Right ventricle myocardium superior (tissue), 1 donor: ENCODE measurements around the gene RARG. TPM values are rescaled to one million over a fixed set of nuclear protein-coding genes. Genes with fewer than 3 reads are reported as not detected.

ENCODE experiments used
- ATAC-seq: fragments of 200-7000 bp; cut with Tn5 transposase; one replicate; pipeline ENCODE4 v1.9.1; 2020; ENCODE audit warnings: mild to moderate bottlenecking; ENCODE audit not compliant: poor library complexity
- DNase-seq: peaks from one replicate; pipeline ENCODE4 v3.0.0-alpha.2; 2020
- intact Hi-C: fragments of 100-400 bp; cut with DNase I; formaldehyde crosslinking; loops from one replicate; pipeline ENCODE4 v1.11.2; 2022
- total RNA-seq: library from RNA; stranded (reverse); fragmentation: NEBNext Ultra II Directional; extraction: Animal tissue kit (Norgen Biotek cat#: 25700); gene quantifications from one replicate; pipeline ENCODE4 v1.2.1, GENCODE V29; 2021
- donor health status: DM: no; HTN: yes; CAD: no; lungs with severe emphysema.

Gene RARG
- total RNA-seq, 1 donor from 2014 or later = 15.4 TPM

- no peak for ATAC-seq
- DNase-seq = peak; percentile 5
- intact Hi-C loops = no loop called here
Observed at GRCh38 chr12:53200107-53200457, 31.9 kb downstream of the RARG start.

DNA sequence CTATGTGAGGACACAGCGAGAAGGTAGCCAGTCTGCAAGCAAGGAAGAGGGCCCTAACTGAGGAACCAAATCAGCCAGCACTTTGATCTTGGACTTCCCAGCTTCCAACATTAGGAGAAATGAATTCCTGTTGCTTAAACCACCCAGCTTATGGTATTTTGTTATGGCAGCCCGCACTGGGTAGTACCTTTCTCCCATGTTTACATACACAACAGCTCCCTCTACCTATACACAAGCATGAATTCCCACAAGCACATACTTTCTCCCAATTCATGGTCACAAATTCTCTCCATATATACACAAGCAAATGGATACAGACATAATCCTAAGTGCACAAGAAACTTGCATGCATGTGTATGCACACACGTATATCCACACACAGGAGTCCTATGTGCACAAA, 32.3 kb downstream of the RARG start:
- ATAC-seq = no peak
- DNase-seq = no peak
- intact Hi-C loops = loop anchor here (5.0 kb wide), 1 partner anchor 132 kb away; no protein-coding TSS in a partner anchor

GRCh38 chr12:53198486-53199110, 33.4 kb downstream of the RARG start:
- ATAC-seq (no peak), DNase-seq (peak; percentile 12)
- intact Hi-C loops = loop anchor here (5.0 kb wide), 1 partner anchor 131 kb away; no protein-coding TSS in a partner anchor

DNA sequence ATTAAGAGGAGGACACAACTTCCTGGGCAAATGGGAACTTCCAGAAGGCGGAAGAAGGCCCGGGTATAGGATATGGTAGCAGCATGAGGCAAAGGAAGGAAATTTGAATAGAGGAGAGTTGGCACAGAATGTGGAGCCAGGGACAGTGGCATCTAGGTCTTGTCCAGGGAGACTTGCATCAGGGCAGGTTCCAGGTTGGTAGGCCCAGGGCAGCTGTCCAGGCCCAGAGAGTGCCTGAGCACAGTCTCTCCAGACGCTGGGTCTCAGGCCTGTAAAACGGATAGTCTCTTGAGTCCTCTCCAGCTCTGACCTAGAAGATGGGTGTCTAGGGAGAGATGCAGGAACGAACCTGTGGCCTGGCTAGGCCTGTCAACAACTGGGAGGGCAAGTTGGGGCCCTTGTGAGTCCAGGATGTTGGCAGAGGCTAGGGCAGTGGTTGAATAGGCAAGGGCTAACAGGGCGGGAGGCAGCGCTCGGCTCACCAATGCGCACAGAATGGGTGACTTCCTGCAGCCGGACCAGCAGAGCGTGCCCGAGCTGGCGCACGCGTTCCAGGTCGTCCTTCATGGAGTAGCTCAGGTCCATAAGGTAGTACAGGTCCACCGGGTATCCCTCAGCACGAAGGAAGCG, 34.9 kb downstream of the RARG start:
- peak; percentile 36 for DNase-seq
- intact Hi-C loops = loop anchor here (1.0 to 5.0 kb wide), 2 partner anchors 38 to 130 kb away; no protein-coding TSS in a partner anchor
- ATAC-seq = no peak

DNA sequence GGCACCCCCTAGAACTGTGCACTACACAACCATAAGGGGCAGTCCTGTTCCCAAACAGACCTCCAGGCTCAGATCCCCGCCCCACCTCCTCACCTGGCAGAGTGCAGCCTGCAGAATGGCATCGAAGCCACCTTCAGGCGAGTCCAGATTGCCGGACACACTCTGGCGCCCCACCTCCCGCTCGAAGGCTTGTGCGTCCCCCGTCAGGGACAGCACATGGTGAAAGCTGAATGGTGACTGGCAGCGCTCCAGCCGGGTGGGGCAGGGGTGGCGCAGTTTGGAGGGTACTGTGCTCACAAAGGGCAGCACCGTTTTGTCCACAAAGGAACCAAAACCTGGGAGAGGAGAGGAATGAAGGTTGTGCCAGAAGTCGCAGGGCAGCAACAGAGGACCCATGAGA, 35.5 kb downstream of the RARG start:
- ATAC-seq (no peak), DNase-seq (peak; percentile 36)
- intact Hi-C loops = loop anchor here (5.0 kb wide), 1 partner anchor 129 kb away; no protein-coding TSS in a partner anchor

DNA sequence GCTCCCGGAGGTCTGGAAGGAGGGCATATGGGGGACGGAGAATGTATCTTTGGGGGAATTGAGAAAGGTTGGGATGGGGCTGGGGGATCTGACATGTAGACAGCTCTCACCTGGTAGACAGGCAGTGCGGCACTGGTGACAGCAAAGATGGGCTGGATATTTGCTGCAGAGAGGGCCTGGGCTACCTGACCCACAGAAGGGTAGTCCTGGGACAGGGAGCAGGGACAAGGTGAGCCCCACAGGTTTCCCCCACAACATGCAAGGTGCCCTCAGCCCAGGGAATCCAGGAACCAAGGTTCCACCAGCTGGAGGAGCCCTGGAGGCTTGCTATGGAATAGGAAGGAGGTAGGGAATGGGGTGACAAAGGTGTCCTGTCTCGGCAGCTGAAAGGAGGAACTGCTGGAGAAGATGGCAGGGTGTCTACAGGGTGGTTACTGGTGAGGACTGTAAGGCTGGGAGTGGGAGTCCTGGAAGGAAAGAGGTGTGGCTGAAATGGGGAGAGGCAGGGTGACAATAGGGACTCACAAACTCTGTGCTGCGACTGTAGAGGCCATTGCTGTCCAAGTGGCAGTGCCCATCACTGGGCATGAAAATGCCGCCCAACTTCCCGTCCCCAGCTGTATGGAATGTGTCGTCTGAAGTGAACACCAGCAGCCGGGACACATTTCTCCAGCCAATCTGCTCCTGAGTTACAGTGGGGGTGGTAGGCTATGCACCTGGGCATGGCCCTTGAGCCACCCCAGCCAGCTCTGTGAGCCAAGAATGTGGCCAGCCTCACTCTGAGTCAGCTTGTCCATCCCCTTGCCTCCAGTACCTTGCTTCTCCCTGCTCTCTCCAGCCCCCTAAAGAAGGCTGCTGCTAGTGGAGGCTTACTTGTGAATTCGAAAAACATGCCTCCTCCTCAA, 36.2 kb downstream of the RARG start:
- DNase-seq (peak; percentile 10), ATAC-seq (no peak)
- intact Hi-C loops = loop anchor here (5.0 kb wide), 1 partner anchor 128 kb away; no protein-coding TSS in a partner anchor

- no peak for ATAC-seq
- no peak for DNase-seq
- intact Hi-C loops = loop anchor here (5.0 kb wide), 1 partner anchor 128 kb away; no protein-coding TSS in a partner anchor
Observed at GRCh38 chr12:53194973-53195372, 37.0 kb downstream of the RARG start.

DNA sequence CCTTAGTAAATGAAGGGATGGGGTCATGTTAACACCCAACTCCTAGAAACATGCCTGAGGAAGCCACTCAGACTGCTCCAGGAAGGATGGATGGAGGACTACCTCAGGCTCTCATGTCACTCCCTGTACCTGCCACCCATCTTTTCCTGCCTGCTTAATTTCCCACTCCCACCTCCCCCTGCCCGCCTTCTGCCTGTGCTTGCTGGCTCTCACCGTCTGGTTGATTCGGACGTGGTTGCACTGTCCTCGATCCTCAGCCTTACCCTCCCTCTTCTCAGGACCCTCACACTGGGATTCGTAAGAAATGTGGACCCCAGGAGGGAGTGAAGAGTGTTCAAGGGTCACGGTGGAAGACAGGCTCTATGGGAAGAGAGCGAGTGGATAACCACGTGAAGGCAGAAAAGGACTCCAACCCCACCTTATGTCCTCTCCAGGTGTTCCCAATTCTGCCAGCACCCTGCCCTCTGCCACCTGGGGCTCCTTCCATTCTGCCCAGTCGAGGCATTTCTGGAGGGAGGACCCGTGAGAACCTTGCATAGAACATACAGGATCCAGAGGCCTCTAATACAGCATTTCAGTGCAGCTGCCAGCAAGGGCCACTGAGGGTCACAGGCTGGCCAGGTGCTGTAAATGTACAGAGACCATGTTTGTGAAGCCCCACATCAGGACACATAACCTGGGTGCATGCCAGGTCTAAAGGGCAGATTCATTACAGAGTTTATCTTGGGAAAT, 37.9 kb downstream of the RARG start:
- DNase-seq (peak; percentile 31), ATAC-seq (no peak)
- intact Hi-C loops = no loop called here

DNA sequence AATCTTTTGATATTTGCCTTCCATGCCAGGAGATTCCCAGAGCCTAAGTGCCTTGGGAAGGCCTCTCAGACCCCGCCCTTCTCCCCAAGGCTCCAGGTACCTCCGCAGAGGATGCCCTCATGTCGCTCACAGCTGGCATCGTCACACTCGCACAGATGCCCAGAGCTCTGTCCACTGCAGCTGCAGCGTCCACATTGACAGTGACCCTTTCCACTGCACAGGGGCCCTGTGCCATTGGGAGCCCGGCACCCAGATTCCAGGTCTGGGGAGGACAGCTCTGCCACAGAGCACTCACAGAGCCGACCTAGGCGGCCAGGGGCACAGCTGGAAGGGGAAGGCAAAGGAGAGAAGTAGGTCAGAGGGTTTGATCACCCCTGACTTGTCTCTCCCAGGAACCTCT, 39.0 kb downstream of the RARG start:
- DNase-seq (peak; percentile 34), ATAC-seq (no peak)
- intact Hi-C loops = no loop called here

- ATAC-seq = no peak
- intact Hi-C loops = no loop called here
- DNase-seq = peak; percentile 28
Observed at GRCh38 chr12:53192531-53193021, 39.4 kb downstream of the RARG start.

- ATAC-seq = no peak
- DNase-seq = peak; percentile 3
- intact Hi-C loops = no loop called here
Observed at GRCh38 chr12:53191885-53192530, 40.0 kb downstream of the RARG start.

DNA sequence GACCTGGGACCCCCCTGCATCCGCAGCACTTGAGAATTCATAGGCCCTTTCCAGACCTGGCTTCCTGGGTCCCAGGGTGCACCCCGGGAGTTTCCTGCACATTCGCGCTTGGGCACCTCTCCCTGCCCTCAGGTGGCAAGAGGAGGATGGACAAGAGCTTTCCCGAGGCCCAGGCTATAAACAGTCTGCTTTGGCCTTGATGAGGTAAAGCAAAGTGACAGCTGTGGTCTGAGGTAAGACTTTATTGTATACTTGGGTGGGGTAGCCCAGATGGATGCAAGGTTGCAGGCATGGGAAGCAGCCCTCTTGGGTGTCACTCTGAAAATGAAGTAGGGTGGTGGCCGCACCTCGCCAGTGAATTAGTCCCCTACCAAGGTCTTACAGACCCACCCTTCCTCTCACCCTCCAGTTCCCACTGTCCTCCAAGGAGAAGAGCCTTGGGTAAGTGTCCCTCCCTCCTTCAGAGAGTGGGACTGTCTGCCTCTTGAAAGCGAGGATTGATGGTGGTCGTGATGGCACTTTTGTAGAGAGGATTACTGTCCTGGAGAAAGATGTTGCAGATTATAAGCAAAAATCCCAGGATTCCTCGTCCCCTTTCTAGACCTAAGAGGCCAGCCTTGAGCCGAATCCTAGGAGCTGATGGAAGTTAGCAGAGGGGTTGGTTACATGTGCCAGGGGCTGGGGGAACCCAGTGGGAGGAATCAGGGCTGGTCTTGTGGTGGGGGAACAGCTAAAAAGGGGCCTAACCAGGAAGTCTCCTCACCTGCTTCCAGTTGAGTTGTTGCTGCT, 40.7 kb downstream of the RARG start:
- peak; percentile 9 for ATAC-seq
- intact Hi-C loops = no loop called here

GRCh38 chr12:53190108-53190729, 41.8 kb downstream of the RARG start:
- ATAC-seq (peak; percentile 80), DNase-seq (peak; percentile 84)
- intact Hi-C loops = no loop called here

More for the DNA sequence above, 40.7 kb downstream of the RARG start:
- peak; percentile 18 for DNase-seq

DNA sequence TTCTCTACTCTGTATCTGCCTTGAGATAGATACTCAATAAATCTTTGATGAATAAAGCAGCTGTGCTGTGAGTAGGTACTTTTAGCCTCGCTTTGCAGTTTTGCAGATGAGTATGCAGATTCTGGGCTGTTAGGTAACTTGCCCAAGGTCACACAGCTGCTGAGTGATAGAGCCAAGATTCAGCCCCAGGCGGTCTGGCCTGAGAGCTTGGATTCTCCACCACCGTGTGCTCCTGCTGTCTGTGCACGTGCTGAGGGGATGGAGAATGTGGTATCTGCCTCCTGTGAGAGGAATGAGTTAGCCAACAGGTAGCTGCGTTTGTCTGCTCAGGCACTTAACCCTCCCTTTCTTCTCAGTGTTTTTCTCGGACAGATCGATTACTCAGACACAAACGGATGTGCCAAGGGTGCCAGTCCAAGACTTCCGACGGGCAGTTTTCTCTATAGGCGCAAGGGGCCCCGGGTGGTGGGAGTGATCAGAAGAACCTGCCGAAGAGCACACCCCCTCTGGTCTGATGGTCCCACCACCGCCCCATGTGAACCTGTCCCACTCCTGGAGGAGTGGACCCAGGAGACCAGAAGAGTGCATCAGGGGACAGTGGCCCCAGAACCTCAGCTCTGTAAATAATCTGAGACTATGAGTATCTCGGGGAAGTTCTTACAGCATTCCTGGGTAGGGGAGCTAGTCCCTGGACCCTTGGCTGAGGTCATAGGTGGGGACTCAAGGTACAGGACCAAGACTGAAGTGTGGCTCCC, 44.7 kb downstream of the RARG start:
- DNase-seq (no peak), ATAC-seq (no peak)
- intact Hi-C loops = no loop called here

DNA sequence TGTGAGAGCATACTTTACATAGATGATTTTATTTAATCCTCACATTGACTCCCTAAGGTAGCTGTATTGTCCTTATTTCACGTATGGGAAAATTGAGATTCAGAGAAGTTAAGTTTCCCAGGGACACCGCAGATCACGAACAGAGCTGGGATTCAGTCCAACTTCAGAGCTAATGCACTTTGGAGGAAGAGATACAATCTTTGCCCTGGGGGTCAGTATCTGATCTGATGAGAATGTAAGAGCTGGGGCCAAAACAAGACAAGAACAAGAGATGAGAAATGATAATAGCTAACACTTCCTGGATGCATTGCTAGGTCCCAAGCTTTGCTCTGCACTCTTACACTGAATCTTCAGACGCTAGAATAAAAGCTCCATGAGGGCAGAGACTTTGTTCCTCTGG, 45.3 kb downstream of the RARG start:
- intact Hi-C loops = no loop called here

GRCh38 chr12:53185582-53186153, 46.3 kb downstream of the RARG start:
- DNase-seq (no peak), ATAC-seq (no peak)
- intact Hi-C loops = no loop called here

More for the DNA sequence above, 45.3 kb downstream of the RARG start:
- DNase-seq = no peak
- no peak for ATAC-seq
